ENCODE results near the gene PGAP2.

- TF ChIP-seq, protein P1, sequence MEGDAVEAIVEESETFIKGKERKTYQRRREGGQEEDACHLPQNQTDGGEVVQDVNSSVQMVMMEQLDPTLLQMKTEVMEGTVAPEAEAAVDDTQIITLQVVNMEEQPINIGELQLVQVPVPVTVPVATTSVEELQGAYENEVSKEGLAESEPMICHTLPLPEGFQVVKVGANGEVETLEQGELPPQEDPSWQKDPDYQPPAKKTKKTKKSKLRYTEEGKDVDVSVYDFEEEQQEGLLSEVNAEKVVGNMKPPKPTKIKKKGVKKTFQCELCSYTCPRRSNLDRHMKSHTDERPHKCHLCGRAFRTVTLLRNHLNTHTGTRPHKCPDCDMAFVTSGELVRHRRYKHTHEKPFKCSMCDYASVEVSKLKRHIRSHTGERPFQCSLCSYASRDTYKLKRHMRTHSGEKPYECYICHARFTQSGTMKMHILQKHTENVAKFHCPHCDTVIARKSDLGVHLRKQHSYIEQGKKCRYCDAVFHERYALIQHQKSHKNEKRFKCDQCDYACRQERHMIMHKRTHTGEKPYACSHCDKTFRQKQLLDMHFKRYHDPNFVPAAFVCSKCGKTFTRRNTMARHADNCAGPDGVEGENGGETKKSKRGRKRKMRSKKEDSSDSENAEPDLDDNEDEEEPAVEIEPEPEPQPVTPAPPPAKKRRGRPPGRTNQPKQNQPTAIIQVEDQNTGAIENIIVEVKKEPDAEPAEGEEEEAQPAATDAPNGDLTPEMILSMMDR (optimal IDR thresholded peaks at IDR 0.05 in 1 of 3, IDR thresholded peaks at IDR 0.05 in 1 of 3, conservative IDR thresholded peaks at IDR 0.05 in 1 of 3; ENCODE audit: extremely low read depth in 1 of 3, insufficient read depth in 2 of 3, low read length in 3 of 3), result no peak
- no peak for TF ChIP-seq EZH2 (IDR thresholded peaks at IDR 0.05; ENCODE audit: low read length)
Measured at GRCh38 chr11:3783611-3784010, 24.7 kb upstream of the PGAP2 start.
